Measurements from ENCODE around the gene RSL24D1.

Gene RSL24D1

GRCh38 chr15:55224892-55225291 is 28.2 kb upstream of the RSL24D1 start:
- no peaks in the 10 kb centered on the region for H3K9me3 ChIP-seq (ENCODE audit: insufficient read depth, low read length)
- H4K20me1 ChIP-seq (ENCODE audit: low read depth, low read length), result no peaks in the 10 kb centered on the region
- H3K9me2 ChIP-seq (replicated peaks; ENCODE audit: insufficient read depth, low read length), result no peaks in the 10 kb centered on the region
- no peak overlapping the region for H2AFZ ChIP-seq (ENCODE audit: low read depth, low read length, severe bottlenecking)
- H3K27ac ChIP-seq (ENCODE audit: low read depth, low read length), result no peak overlapping the region
- H3K9ac ChIP-seq (ENCODE audit: low read length), result no peak overlapping the region
- no peaks in the 10 kb centered on the region for H3K27me3 ChIP-seq (ENCODE audit: low read length)
- H3K79me2 ChIP-seq (ENCODE audit: insufficient read depth, low read length), result no peaks in the 10 kb centered on the region
- H3F3A ChIP-seq (ENCODE audit: insufficient read depth), result no peaks in the 10 kb centered on the region
- H3K36me3 ChIP-seq (ENCODE audit: low read length), result no peaks in the 10 kb centered on the region
- H3K4me3 ChIP-seq (ENCODE audit: insufficient read depth, low read length, poor library complexity, severe bottlenecking), result no peak overlapping the region
- H3K4me2 ChIP-seq (ENCODE audit: low read depth, low read length, poor library complexity, severe bottlenecking), result no peak overlapping the region
- no peak for TF ChIP-seq EZH2phosphoT487 (conservative IDR thresholded peaks at IDR 0.05; ENCODE audit: low read length)
- TF ChIP-seq CTCF (IDR thresholded peaks at IDR 0.05; ENCODE audit: insufficient read depth, low read length, poor library complexity, severe bottlenecking), result no peak

- Histone ChIP-seq H3K9me3 (ENCODE audit: insufficient read depth, low read length) (no peaks in the 10 kb centered on the region), H3F3A (ENCODE audit: insufficient read depth) (no peaks in the 10 kb centered on the region), H4K20me1 (ENCODE audit: low read depth, low read length) (no peaks in the 10 kb centered on the region), H3K27ac (ENCODE audit: low read depth, low read length) (0 out of 2 replicates have a peak overlapping the region, but pooled peaks have one; percentile 21), H3K4me3 (ENCODE audit: insufficient read depth, low read length, poor library complexity, severe bottlenecking) (no peak overlapping the region), H3K27me3 (ENCODE audit: low read length) (no peaks in the 10 kb centered on the region), H3K79me2 (ENCODE audit: insufficient read depth, low read length) (no peaks in the 10 kb centered on the region), H3K9me2 (replicated peaks; ENCODE audit: insufficient read depth, low read length) (no peaks in the 10 kb centered on the region), H3K4me2 (ENCODE audit: low read depth, low read length, poor library complexity, severe bottlenecking) (peak overlapping the region; percentile 52), H3K9ac (ENCODE audit: low read length) (peak overlapping the region; percentile 22; the same call in 1 of the 2 replicates), H2AFZ (ENCODE audit: low read depth, low read length, severe bottlenecking) (peak overlapping the region; percentile 62), H3K36me3 (ENCODE audit: low read length) (no peaks in the 10 kb centered on the region)
- TF ChIP-seq CTCF (IDR thresholded peaks at IDR 0.05; ENCODE audit: insufficient read depth, low read length, poor library complexity, severe bottlenecking) (no peak), EZH2phosphoT487 (conservative IDR thresholded peaks at IDR 0.05; ENCODE audit: low read length) (no peak)
These were observed 25.8 kb upstream of the RSL24D1 start for GRCh38 chr15:55222588-55222987.

- Histone ChIP-seq H4K20me1 (ENCODE audit: low read depth, low read length) (no peaks in the 10 kb centered on the region), H3K4me2 (ENCODE audit: low read depth, low read length, poor library complexity, severe bottlenecking) (no peak overlapping the region), H3K79me2 (ENCODE audit: insufficient read depth, low read length) (no peaks in the 10 kb centered on the region), H3K9me2 (replicated peaks; ENCODE audit: insufficient read depth, low read length) (no peaks in the 10 kb centered on the region), H2AFZ (ENCODE audit: low read depth, low read length, severe bottlenecking) (no peak overlapping the region), H3K4me3 (ENCODE audit: insufficient read depth, low read length, poor library complexity, severe bottlenecking) (no peak overlapping the region), H3K9ac (ENCODE audit: low read length) (no peak overlapping the region), H3K27ac (ENCODE audit: low read depth, low read length) (no peak overlapping the region), H3F3A (ENCODE audit: insufficient read depth) (no peaks in the 10 kb centered on the region), H3K36me3 (ENCODE audit: low read length) (no peaks in the 10 kb centered on the region), H3K27me3 (ENCODE audit: low read length) (no peaks in the 10 kb centered on the region), H3K9me3 (ENCODE audit: insufficient read depth, low read length) (no peaks in the 10 kb centered on the region)
- TF ChIP-seq CTCF (IDR thresholded peaks at IDR 0.05; ENCODE audit: insufficient read depth, low read length, poor library complexity, severe bottlenecking) (no peak), EZH2phosphoT487 (conservative IDR thresholded peaks at IDR 0.05; ENCODE audit: low read length) (no peak)
These were observed 24.6 kb upstream of the RSL24D1 start for GRCh38 chr15:55221090-55222011.
